Ectodermal cell (in vitro differentiated cells): ENCODE data around the gene FAT1.
A peak's percentile ranks its signal among the peaks of the same experiment; 100 is the strongest.

ENCODE experiments used
- H3K27ac ChIP-seq: 2 replicates; pipeline ENCODE4 v1.7.0; 2013; ENCODE audit warnings: mild to moderate bottlenecking, low read depth, low read length; ENCODE audit not compliant: insufficient read depth, poor library complexity, severe bottlenecking
- H3K27me3 ChIP-seq: 2 replicates; pipeline ENCODE4 v1.7.0; 2013; ENCODE audit warnings: mild to moderate bottlenecking, low read length; ENCODE audit not compliant: insufficient read depth, control insufficient read depth, poor library complexity, severe bottlenecking
- H3K36me3 ChIP-seq: one replicate; pipeline ENCODE4 v1.7.0; 2013; ENCODE audit warnings: low read length; ENCODE audit not compliant: control insufficient read depth, insufficient read depth
- H3K4me1 ChIP-seq: one replicate; pipeline ENCODE4 v1.7.0; 2013; ENCODE audit warnings: low read length; ENCODE audit not compliant: control insufficient read depth, insufficient read depth
- H3K4me3 ChIP-seq: 2 replicates; pipeline ENCODE4 v1.7.0; 2013; ENCODE audit warnings: low read depth, low read length, control low read depth; ENCODE audit not compliant: insufficient read depth
- H3K9me3 ChIP-seq: 2 replicates; pipeline ENCODE4 v1.7.0; 2013; ENCODE audit warnings: mild to moderate bottlenecking, low read length, moderate library complexity; ENCODE audit not compliant: control insufficient read depth
- whole genome bisulfite sequencing, 2 experiments: methylation state at CpG; one replicate each; pipeline ENCODE4 v1.1.7; 2013; ENCODE audit warnings: missing lambda C conversion rate in 2 of 2; 5-methylcytosine and 5-hydroxymethylcytosine counted together

The FAT1 gene

DNA sequence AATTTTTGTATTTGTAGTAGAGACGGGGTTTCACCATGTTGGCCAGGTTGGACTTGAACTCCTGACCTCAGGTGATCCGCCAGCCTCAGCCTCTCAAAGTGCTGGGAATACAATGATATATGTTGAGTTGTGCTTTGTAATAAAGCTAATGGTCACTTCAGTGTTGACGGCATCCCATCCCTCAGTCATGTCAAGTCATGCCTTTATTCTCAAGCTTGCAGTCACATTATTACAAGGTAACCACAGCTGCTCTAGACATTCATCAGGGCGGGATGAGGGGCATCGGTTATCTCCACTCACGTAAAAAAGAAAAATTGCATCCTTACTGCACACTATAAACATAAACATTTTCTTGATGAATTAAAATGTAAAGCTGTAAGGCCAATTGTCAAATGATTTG is 12.8 kb upstream of the FAT1 start:
- WGBS, 2 experiments = 93 to 94% methylated on average over 6 of the region's 6 CpGs
- H3K4me3 ChIP-seq = no peak overlapping the region

DNA sequence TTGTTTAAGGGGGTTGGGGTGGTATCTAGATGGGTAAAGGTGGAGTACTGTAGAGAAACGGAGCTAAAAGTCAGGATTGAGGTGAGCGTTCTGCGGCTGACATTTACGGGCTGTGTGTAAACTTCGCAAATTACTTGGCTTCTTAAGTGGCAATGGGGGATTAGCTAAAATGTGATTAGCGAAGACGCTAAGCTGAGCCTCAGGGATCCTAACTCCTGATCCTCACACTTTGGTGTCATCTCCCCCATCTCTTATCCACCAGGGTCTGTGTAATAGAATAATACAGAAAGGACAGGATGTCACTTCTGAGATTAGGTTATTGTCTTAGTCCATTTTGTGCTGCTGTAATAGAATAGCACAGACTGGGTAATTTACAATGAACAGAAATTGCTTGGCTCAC is 10.6 kb upstream of the FAT1 start:
- no peak overlapping the region for H3K4me3 ChIP-seq
- no peaks in the 10 kb centered on the region for H3K9me3 ChIP-seq
- no peak overlapping the region for H3K27ac ChIP-seq
- WGBS, 2 experiments = 81 to 82% methylated on average over 7 of the region's 7 CpGs
- H3K4me1 ChIP-seq = peaks cover 9% of the 10 kb centered on the region
- no peaks in the 10 kb centered on the region for H3K27me3 ChIP-seq
- H3K36me3 ChIP-seq = no peaks in the 10 kb centered on the region

More for the DNA sequence above, 12.8 kb upstream of the FAT1 start:
- H3K4me1 ChIP-seq = peaks cover 9% of the 10 kb centered on the region
- H3K27ac ChIP-seq = no peak overlapping the region
- no peaks in the 10 kb centered on the region for H3K27me3 ChIP-seq
- no peaks in the 10 kb centered on the region for H3K36me3 ChIP-seq
- no peaks in the 10 kb centered on the region for H3K9me3 ChIP-seq

DNA sequence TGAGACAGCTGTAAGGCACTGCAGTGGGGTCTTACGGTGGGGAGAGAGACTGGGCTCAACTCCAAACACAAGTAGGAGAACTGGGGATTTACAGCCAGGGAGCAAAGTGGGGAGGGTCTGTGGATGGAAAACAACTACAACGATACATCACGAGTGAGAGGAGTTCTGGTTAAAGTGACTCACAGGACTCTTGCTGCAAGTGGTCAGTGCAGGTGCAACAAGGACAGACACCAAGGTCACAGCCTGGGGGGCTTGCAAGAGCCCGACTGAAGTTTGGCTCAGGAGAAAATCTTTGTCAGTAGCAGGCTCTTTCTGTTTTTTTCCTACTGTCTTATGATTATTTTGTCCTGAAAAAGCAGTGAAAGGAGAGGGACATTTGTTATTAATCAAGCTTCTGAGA is 10.1 kb upstream of the FAT1 start:
- H3K4me3 ChIP-seq = no peak overlapping the region
- H3K27ac ChIP-seq = no peak overlapping the region
- peaks cover 11% of the 10 kb centered on the region for H3K4me1 ChIP-seq
- no peaks in the 10 kb centered on the region for H3K36me3 ChIP-seq
- 90 to 92% methylated on average over 4 of the region's 4 CpGs for WGBS, 2 experiments
- no peaks in the 10 kb centered on the region for H3K27me3 ChIP-seq
- no peaks in the 10 kb centered on the region for H3K9me3 ChIP-seq

DNA sequence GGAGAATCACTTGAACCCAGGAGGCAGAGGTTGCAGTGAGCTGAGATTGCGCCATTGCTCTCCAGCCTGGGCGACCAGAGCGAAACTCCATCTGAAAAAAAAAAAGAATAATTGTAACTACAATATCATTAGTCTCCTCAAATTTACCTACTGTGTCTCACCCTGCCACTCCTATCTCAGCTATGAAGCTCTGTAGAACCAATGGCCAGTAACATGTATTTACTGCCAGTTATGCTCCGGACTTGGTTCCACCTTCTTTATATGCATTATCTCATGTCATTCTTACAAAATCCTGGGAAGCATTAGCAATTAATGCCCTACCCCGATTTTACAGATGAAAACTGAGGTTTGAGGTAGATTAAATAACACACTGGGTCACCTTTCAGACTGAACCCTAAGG is 7.0 kb upstream of the FAT1 start:
- Histone ChIP-seq H3K27ac (no peak overlapping the region), H3K4me3 (no peak overlapping the region), H3K4me1 (peaks cover 21% of the 10 kb centered on the region), H3K9me3 (no peaks in the 10 kb centered on the region), H3K27me3 (no peaks in the 10 kb centered on the region), H3K36me3 (no peaks in the 10 kb centered on the region)
- 89 to 100% methylated on average over 5 of the region's 5 CpGs for WGBS, 2 experiments

DNA sequence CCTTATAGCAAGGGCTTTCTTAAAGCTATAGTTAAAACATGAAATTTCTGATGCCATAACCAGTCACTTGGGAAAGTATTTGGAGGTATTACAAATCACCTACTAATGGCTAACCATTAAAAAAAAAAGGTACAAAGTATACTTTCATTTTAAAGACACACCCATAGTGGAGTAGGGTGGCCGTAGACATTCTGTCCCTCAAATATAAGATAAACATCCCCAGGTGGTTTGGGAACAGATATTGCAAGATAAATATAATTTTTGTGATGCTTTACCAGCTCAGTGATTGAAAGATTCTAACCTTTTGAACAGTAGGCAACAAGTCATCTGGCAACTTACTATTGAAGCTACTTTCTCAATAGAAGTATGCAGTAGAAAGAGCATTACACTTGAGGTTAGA is 6.2 kb upstream of the FAT1 start:
- WGBS, 2 experiments = 100% methylated on average over 1 of the region's 1 CpG; no CpG with 5 or more reads in 1 of the 2 experiments
- no peak overlapping the region for H3K4me3 ChIP-seq
- H3K4me1 ChIP-seq = peaks cover 21% of the 10 kb centered on the region
- no peaks in the 10 kb centered on the region for H3K9me3 ChIP-seq
- H3K36me3 ChIP-seq = no peaks in the 10 kb centered on the region
- H3K27me3 ChIP-seq = no peaks in the 10 kb centered on the region
- H3K27ac ChIP-seq = no peak overlapping the region

DNA sequence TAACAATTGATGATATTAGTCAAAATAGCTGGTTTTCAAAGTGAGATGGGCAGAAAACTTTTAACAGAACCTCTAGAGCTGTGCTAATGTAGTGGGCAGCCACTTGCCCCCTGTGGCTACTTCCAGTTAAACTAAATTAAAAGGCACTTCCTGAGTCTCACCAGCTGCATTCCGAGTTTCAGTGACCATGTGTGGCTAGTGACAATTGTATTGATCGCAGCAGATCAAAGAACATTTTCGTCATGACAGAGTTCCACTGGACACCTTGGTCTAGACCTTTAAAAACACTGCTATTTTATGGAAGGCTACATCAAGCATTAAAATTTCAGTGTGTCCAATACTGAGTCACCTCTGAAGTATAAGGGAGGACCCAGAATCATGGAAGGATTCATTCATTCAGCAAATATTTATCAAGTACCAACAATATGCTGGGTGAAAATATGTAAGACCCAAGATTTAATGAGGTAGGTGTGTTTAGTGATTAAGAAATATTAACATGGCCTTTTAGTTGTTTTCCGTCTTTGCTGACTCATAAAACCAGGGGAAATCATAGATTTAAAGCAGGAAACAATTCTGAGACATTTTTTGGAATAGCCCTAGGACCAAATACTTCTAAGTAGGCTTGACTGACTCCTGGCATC is 5.1 kb upstream of the FAT1 start:
- Histone ChIP-seq H3K27ac (no peak overlapping the region), H3K36me3 (no peaks in the 10 kb centered on the region), H3K27me3 (no peaks in the 10 kb centered on the region), H3K4me3 (no peak overlapping the region), H3K4me1 (peaks cover 14% of the 10 kb centered on the region), H3K9me3 (no peaks in the 10 kb centered on the region)
- WGBS, 2 experiments = 39 to 55% methylated on average over 4 of the region's 4 CpGs

DNA sequence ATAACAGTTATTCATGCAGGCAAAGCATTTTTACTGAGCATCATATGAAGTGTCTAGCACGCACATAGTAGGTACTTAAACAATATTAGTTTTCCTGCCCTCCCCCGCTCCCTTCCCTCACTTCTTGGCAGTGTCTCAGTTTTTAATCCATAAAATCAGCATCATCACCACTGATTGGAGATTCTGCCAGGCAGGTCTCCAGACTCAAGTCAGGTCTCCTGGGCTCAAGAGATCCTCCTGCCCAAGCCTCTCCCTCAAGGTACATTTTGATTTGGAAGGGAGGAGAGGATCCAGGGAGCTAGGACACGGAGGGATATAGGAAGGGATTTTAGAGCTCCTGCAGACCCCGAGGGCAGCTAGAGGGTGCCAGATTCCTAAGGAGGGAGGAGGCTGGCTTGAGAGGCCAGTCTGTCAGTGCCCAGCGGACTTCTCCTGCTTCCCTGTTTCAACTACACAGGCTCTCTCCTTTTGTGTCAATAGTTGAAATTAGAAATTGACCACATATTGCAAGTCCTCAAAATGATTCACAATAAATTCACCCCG is 4.4 kb upstream of the FAT1 start:
- Histone ChIP-seq H3K36me3 (no peaks in the 10 kb centered on the region), H3K4me3 (peak overlapping the region; percentile 92), H3K9me3 (no peaks in the 10 kb centered on the region), H3K27me3 (no peaks in the 10 kb centered on the region), H3K27ac (no peak overlapping the region), H3K4me1 (peaks cover 12% of the 10 kb centered on the region)
- WGBS, 2 experiments = 29 to 46% methylated on average over 5 to 6 of the region's 6 CpGs

DNA sequence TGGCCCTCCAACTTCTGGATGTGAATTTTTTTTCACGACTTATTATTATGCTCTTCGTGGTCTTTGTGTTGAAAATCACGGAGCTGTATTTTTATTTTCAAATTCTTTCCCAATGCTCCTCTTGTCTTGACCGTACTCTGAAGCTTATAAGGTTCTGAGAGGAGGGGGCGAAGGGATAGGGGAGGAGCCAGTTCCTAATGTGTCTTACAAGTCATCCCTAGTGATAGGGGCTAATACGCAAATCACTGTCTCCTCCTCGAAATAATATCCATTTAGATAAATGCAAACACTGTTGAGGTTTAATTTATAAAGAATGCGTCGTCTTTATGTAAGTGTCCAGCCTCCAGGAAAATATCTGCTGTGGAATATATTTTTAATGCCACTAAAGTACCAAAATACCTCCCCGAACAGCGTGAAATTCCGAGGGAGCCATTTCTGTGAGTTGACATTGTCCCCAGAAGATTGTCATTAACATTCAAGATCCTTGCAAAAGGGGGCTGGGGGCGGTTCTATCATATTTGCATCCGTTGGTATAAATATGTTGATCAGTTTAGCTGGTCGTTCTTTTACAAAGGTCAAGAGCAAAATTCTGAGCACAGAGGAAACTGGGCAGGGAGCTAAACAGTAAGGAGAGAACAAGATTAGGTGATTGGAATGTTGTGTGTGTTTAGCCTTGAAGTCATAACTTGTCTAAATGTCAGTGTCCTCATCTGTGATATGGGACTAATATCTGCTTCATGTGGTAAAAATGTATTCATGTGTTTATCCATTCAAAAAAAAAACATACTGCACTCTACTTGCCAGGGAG is 3.7 kb upstream of the FAT1 start:
- peak overlapping the region; percentile 71 for H3K27ac ChIP-seq
- 3 to 5% methylated on average over 8 to 12 of the region's 15 CpGs for WGBS, 2 experiments
- no peaks in the 10 kb centered on the region for H3K9me3 ChIP-seq
- peaks cover 12% of the 10 kb centered on the region for H3K4me1 ChIP-seq
- peak overlapping the region; percentile 92 for H3K4me3 ChIP-seq
- H3K36me3 ChIP-seq = no peaks in the 10 kb centered on the region
- no peaks in the 10 kb centered on the region for H3K27me3 ChIP-seq

DNA sequence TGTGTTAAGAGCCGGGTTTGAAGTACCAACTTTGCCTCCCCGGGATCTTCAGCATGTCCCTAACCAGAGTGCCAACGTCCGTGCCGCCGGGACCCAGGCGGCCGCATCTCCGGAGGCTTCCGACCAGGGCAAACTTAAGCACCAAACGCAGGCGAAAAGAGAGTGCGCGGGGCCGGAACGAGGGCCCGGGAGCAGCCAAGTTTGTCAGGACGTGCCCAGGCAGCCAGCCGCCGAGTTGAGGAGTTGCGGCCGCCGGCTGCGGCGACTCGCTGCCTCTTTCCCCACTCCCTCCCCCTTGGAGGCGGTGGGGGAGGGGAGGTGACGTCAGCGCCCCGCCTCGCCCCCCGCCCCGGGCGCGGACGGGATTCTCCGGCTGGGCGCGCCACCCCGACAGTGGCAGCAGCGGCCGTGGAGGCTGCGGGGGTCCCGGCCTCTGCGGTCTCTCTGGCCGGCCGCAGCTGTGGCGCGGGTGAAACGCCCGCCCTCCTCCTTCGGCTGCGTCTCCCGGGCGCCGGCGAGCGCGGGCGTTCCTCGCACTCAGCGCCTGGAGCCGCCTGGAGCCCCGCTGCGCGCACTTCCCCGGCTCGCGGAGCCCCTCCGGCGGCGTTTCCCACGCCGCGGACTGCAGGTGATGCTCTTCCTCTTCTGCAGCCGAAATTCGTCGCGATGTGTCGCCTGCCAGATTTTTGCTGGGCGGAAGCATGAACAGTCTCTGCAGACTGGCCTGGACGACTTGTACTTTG is 2.9 kb upstream of the FAT1 start:
- WGBS, 2 experiments = 0% methylated on average over 81 to 82 of the region's 82 CpGs
- Histone ChIP-seq H3K4me3 (peak overlapping the region; percentile 92), H3K4me1 (peaks cover 12% of the 10 kb centered on the region), H3K27me3 (no peaks in the 10 kb centered on the region), H3K27ac (peak overlapping the region; percentile 71), H3K9me3 (no peaks in the 10 kb centered on the region), H3K36me3 (no peaks in the 10 kb centered on the region)
